GM20431 (cell line): ENCODE results near the gene DBET.
"Not testable (repeated sequence)": the region's sequence is repeated elsewhere in the genome, so short reads cannot be mapped to it uniquely, and the experiment has no call there.

Experiments
- in situ Hi-C: fragments of 300-500 bp; cut with MseI, MboI; formaldehyde crosslinking; loops from one replicate; pipeline ENCODE4 v1.15.0; 2020; ENCODE audit warnings: low sequenced_read_pairs; ENCODE audit not compliant: unreplicated experiment

The DBET gene

GRCh38 chr4:190064342-190064741, at the start of gene DBET:
TSS of gene DBET (plus strand) at chr4:190064502.
- in situ Hi-C loops = not testable (repeated sequence)

GRCh38 chr4:190014771-190015537, 49.3 kb upstream of the DBET start:
- in situ Hi-C loops = no loop called here

- in situ Hi-C loops = no loop called here
Measured at GRCh38 chr4:190015538-190016368, 48.5 kb upstream of the DBET start.

- in situ Hi-C loops = no loop called here
Measured at GRCh38 chr4:190016369-190017289, 47.7 kb upstream of the DBET start.

- in situ Hi-C loops = no loop called here
Measured at GRCh38 chr4:190017357-190018200, 46.7 kb upstream of the DBET start.

- in situ Hi-C loops = no loop called here
Measured at GRCh38 chr4:190018201-190018920, 45.9 kb upstream of the DBET start.

- in situ Hi-C loops = no loop called here
Measured at GRCh38 chr4:190019023-190019858, 45.1 kb upstream of the DBET start.

GRCh38 chr4:190019859-190020463, 44.3 kb upstream of the DBET start:
- in situ Hi-C loops = not testable (repeated sequence)

- in situ Hi-C loops = no loop called here
Measured at GRCh38 chr4:190020790-190021717, 43.2 kb upstream of the DBET start.

- in situ Hi-C loops = not testable (repeated sequence)
Measured at GRCh38 chr4:190021973-190022372, 42.3 kb upstream of the DBET start.

GRCh38 chr4:190022614-190023281, 41.6 kb upstream of the DBET start:
- in situ Hi-C loops = not testable (repeated sequence)

GRCh38 chr4:190027156-190027555, 37.1 kb upstream of the DBET start, which contains the start of gene FRG2:
TSS of gene FRG2 (minus strand) at chr4:190027256. CDS start at chr4:190027204, 52 bp downstream.
- in situ Hi-C loops = not testable (repeated sequence)

- in situ Hi-C loops = not testable (repeated sequence)
Measured at GRCh38 chr4:190031264-190031663, 33.0 kb upstream of the DBET start.

GRCh38 chr4:190037704-190038388, 26.5 kb upstream of the DBET start:
- in situ Hi-C loops = not testable (repeated sequence)

GRCh38 chr4:190040873-190041272, 23.4 kb upstream of the DBET start:
- in situ Hi-C loops = not testable (repeated sequence)
